ENCODE measurements around the gene PLEKHM3.

PLEKHM3 gene

DNA sequence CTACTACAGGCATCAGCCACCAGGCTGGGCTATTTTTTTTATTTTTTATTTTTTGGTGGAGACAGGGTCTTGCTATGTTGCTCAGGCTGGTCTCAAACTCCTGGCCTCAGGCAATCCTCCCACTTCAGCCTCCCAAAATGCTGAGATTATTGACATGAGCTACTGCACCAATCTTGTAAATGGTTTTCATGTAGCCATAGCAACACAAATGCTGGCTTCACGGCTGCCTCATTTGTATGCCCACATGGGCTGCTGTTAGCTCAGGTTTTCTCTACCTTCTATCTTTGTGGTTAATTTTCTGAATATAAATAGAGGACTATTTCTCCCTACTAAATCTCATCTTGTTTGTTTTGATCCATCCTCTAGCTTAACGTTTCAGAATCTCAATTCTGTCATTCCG is 58.2 kb downstream of the PLEKHM3 start:
- TF ChIP-seq, protein P1, sequence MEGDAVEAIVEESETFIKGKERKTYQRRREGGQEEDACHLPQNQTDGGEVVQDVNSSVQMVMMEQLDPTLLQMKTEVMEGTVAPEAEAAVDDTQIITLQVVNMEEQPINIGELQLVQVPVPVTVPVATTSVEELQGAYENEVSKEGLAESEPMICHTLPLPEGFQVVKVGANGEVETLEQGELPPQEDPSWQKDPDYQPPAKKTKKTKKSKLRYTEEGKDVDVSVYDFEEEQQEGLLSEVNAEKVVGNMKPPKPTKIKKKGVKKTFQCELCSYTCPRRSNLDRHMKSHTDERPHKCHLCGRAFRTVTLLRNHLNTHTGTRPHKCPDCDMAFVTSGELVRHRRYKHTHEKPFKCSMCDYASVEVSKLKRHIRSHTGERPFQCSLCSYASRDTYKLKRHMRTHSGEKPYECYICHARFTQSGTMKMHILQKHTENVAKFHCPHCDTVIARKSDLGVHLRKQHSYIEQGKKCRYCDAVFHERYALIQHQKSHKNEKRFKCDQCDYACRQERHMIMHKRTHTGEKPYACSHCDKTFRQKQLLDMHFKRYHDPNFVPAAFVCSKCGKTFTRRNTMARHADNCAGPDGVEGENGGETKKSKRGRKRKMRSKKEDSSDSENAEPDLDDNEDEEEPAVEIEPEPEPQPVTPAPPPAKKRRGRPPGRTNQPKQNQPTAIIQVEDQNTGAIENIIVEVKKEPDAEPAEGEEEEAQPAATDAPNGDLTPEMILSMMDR (IDR thresholded peaks at IDR 0.05; ENCODE audit: low read depth, low read length, missing control alignments): no peak
- no peak for DNase-seq (ENCODE audit: low read depth)
- H3K4me3 ChIP-seq (ENCODE audit: low read depth, low read length): no peak overlapping the region

- DNase-seq (ENCODE audit: low read depth): no peak
- H3K4me3 ChIP-seq (ENCODE audit: low read depth, low read length): no peak overlapping the region
- TF ChIP-seq, protein P1 (IDR thresholded peaks at IDR 0.05; ENCODE audit: low read depth, low read length, missing control alignments): no peak
Measured at GRCh38 chr2:207960911-207961310, 64.4 kb downstream of the PLEKHM3 start.

DNA sequence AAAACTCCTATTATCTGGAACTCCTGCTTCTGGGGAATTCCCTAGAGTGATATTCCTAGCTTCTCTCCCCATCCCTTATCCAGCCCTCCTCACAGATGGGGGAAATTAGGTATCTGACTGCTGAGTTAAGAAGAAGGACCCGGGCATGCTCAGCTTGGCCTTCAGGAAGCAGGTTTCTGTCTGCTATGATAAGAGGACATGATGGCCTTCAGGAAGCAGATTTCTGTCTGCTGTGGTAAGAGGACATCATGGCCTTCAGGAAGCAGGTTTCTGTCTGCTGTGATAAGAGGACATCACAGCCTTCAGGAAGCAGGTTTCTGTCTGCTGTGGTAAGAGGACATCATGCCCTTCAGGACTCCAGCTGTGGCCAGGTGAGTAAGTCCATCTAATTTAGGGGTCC is 65.2 kb downstream of the PLEKHM3 start:
- TF ChIP-seq, protein P1 (IDR thresholded peaks at IDR 0.05; ENCODE audit: low read depth, low read length, missing control alignments): no peak
- DNase-seq (ENCODE audit: low read depth): no peak
- no peak overlapping the region for H3K4me3 ChIP-seq (ENCODE audit: low read depth, low read length)

DNA sequence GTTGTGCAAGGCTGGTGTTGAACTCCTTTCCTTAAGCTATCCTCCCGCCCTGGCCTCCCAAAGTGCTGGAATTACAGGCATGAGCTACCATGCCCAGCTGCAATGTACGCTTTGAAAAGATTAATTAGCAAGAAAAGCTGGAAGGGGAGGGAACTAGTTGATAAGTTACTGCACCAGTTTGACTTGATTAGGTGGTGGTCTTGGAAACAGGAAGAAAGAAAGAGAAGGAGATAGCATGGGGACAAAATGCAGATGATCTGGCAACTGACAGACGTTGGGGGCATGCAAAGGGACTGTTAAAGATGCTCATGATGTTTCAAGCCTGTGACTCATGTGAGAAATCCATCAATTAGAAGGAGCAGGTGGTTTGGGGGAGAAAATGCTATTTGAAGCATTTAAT is 68.6 kb downstream of the PLEKHM3 start:
- DNase-seq (ENCODE audit: low read depth): no peak
- TF ChIP-seq, protein P1 (IDR thresholded peaks at IDR 0.05; ENCODE audit: low read depth, low read length, missing control alignments): no peak
- H3K4me3 ChIP-seq (ENCODE audit: low read depth, low read length): no peak overlapping the region

DNA sequence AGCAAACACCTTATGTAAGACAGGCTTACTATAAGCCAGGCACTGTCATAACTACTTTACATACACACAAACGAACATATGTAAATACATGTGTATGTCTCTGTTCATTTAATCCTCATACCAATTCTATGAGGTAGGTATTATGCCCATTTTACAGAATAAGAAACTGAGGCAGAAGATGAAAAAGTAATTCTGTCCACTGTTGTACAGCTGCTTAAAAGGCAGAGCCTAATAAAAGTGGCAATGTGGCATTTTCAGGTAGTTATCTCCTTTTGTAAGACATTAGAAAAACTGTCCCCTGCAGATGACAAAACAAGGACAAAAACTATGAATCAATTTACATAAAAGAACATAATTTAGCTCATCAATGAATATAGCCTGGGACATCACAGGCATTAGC is 69.9 kb downstream of the PLEKHM3 start:
- no peak for DNase-seq (ENCODE audit: low read depth)
- no peak overlapping the region for H3K4me3 ChIP-seq (ENCODE audit: low read depth, low read length)
- TF ChIP-seq, protein P1 (IDR thresholded peaks at IDR 0.05; ENCODE audit: low read depth, low read length, missing control alignments): no peak

DNA sequence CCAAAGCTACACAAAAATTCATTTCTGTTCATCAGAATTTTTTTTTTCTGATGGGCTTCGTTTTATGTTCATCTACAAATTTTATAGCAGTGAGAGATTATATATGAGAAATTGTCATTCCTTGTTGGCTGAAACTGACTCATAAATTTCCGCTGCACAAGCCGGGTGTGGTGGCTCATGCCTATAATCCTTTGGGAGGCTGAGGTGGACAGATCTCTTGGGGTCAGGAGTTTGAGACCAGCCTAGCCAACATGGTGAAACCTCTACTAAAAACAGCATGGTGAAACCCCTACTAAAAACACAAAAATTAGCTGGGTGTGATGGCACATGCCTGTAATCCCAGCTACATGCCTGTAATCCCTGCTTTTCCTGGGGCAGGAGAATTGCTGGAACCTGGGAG is 72.0 kb downstream of the PLEKHM3 start:
- no peak for DNase-seq (ENCODE audit: low read depth)
- TF ChIP-seq, protein P1 (IDR thresholded peaks at IDR 0.05; ENCODE audit: low read depth, low read length, missing control alignments): no peak

DNA sequence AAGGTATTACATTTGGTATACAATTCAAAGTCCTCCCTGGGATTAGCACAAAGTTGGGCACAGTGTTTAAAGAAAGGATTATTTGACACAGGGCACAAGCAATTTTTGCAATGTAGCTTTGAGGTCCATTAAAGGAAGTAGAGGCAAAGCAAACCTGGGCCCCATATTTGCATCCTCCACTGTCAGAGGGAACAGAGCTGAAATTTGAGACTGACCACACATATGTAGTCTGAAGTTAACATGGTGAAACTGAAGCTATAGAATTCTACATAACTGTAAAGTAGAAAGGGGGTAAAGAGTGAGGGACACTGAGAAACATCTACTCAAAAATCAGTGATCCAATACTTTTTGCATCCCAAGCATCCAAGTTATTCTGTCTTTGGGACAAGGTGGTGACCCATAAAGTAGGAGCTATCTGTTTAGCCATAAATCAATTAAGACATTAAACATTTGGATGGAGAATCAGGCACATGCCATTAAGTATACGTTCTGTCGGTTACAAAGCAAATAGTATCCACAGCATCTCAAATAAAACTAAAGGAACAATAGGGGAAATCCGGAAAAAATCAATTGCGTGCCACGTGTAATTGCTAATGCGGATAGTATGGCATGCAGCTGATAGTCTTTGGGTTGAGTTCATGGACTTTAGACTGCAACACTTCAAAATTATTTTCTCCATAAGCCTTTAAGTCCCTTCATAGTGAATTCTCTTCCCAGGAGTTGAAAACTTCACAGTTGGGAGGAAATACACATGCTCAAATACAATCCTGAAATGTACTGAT is 72.6 kb downstream of the PLEKHM3 start:
- no peak overlapping the region for H3K4me3 ChIP-seq (ENCODE audit: low read depth, low read length)
- TF ChIP-seq, protein P1 (IDR thresholded peaks at IDR 0.05; ENCODE audit: low read depth, low read length, missing control alignments): no peak
- no peak for DNase-seq (ENCODE audit: low read depth)

More for the DNA sequence above, 72.0 kb downstream of the PLEKHM3 start:
- no peak overlapping the region for H3K4me3 ChIP-seq (ENCODE audit: low read depth, low read length)
